Astrocyte (in vitro differentiated cells and primary cell): ENCODE results near the gene METTL23.

Source experiments
- EZH2 ChIP-seq: IDR thresholded peaks from 2 replicates; pipeline ENCODE4 v1.6.1; 2012; ENCODE audit warnings: mild to moderate bottlenecking, low read length, inconsistent platforms; ENCODE audit not compliant: insufficient read depth
- TF ChIP-seq, protein P1 (sequence below): IDR thresholded peaks from 2 replicates; pipeline ENCODE4 v1.5.1; 2011; ENCODE audit warnings: low read depth, mild to moderate bottlenecking, inconsistent platforms, low read length, moderate library complexity; ENCODE audit not compliant: insufficient read depth

- TF ChIP-seq, protein P1, sequence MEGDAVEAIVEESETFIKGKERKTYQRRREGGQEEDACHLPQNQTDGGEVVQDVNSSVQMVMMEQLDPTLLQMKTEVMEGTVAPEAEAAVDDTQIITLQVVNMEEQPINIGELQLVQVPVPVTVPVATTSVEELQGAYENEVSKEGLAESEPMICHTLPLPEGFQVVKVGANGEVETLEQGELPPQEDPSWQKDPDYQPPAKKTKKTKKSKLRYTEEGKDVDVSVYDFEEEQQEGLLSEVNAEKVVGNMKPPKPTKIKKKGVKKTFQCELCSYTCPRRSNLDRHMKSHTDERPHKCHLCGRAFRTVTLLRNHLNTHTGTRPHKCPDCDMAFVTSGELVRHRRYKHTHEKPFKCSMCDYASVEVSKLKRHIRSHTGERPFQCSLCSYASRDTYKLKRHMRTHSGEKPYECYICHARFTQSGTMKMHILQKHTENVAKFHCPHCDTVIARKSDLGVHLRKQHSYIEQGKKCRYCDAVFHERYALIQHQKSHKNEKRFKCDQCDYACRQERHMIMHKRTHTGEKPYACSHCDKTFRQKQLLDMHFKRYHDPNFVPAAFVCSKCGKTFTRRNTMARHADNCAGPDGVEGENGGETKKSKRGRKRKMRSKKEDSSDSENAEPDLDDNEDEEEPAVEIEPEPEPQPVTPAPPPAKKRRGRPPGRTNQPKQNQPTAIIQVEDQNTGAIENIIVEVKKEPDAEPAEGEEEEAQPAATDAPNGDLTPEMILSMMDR = no peak
- TF ChIP-seq EZH2 = no peak
Observed at GRCh38 chr17:76738468-76738850, 11.8 kb downstream of the METTL23 start.
